GM12878 (cell line): Measurements from ENCODE around the gene FGF12. TPM values are rescaled to one million over a fixed set of nuclear protein-coding genes. Genes with fewer than 3 reads are reported as not detected.

Experiments used
- ATAC-seq: fragments of 200-7000 bp; cut with Tn5 transposase; 3 replicates; pipeline ENCODE4 v1.9.1; 2020; ENCODE audit warnings: mild to moderate bottlenecking, moderate library complexity
- BruUV-seq: library from RNA; stranded (reverse); fragments of 400-500 nt; replicated peaks from 2 replicates; lab custom pipeline; 2021; lab: Mats Ljungman, UMichigan
- CTCF ChIA-PET: fragments of 300-600 bp; sonication (Branson Sonifier 250); formaldehyde crosslinking; extraction: SDS; loops from one replicate; lab custom pipeline; 2021; ENCODE audit warnings: inconsistent platforms; lab: Yijun Ruan, JAX
- POLR2A ChIA-PET: fragments of 350-600 bp; formaldehyde crosslinking; extraction: SDS; loops from one replicate; lab custom pipeline; 2021; ENCODE audit warnings: inconsistent platforms; lab: Charles Lee
- RAD21 ChIA-PET: fragments of 300-600 bp; sonication (Branson Sonifier 250); formaldehyde crosslinking; loops from one replicate; lab custom pipeline; 2023; ENCODE audit warnings: antibody characterized with exemption; ENCODE audit not compliant: unreplicated experiment; lab: Charles Lee
- SMC1A ChIA-PET: fragments of 300-600 bp; sonication (Branson Sonifier 250); formaldehyde crosslinking; loops from one replicate; lab custom pipeline; 2023; ENCODE audit not compliant: unreplicated experiment, uncharacterized antibody; lab: Charles Lee
- DNase-seq: peaks from one replicate; pipeline ENCODE4 v3.0.0-alpha.2; 2011; ENCODE audit warnings: low read depth, low spot score
- FAIRE-seq: peaks from 3 replicates; lab custom pipeline; 2011; peaks lifted over from hg19 to GRCh38; lab: Jason Lieb, UNC
- H2AFZ ChIP-seq: 2 replicates; pipeline ENCODE4 v1.6.0; 2011; ENCODE audit warnings: low read depth, low read length, control low read depth; ENCODE audit not compliant: control insufficient read depth
- H3K27ac ChIP-seq: 2 replicates; pipeline ENCODE4 v1.5.1; 2011; ENCODE audit warnings: control low read depth; ENCODE audit not compliant: control insufficient read depth, insufficient read depth
- H3K27me3 ChIP-seq, 2 experiments: replicated peaks in 1 of 2; 2 replicates each; pipeline versions ENCODE4 v1.6.0 to v1.6.1; 2011; ENCODE audit warnings: low read length in 1 of 2; ENCODE audit not compliant: control insufficient read depth in 2 of 2, insufficient read depth in 2 of 2
- H3K36me3 ChIP-seq, 2 experiments: 2 replicates each; pipeline ENCODE4 v1.5.1; 2011; ENCODE audit warnings: low read length in 1 of 2; ENCODE audit not compliant: control insufficient read depth in 2 of 2, insufficient read depth in 2 of 2
- H3K4me1 ChIP-seq: 2 replicates; pipeline ENCODE4 v1.6.1; 2011; ENCODE audit warnings: mild to moderate bottlenecking, low read length, moderate library complexity, mixed read lengths; ENCODE audit not compliant: control insufficient read depth, insufficient read depth
- H3K4me2 ChIP-seq: 2 replicates; pipeline ENCODE4 v1.6.0; 2011; ENCODE audit warnings: control low read depth; ENCODE audit not compliant: control insufficient read depth, insufficient read depth
- H3K4me3 ChIP-seq: fragments of 200-600 bp; sonication (generic); 2 replicates; pipeline ENCODE4 v1.5.1; 2016
- H3K79me2 ChIP-seq: 2 replicates; pipeline ENCODE4 v1.6.0; 2011; ENCODE audit warnings: low read length; ENCODE audit not compliant: control insufficient read depth, insufficient read depth
- H3K9ac ChIP-seq: 2 replicates; pipeline ENCODE4 v1.8.0; 2011; ENCODE audit warnings: low read length, control low read depth, mixed read lengths; ENCODE audit not compliant: control insufficient read depth, insufficient read depth
- H3K9me3 ChIP-seq: replicated peaks from 3 replicates; pipeline ENCODE4 v1.5.1; 2011; ENCODE audit warnings: mild to moderate bottlenecking, low read length; ENCODE audit not compliant: control insufficient read depth, insufficient read depth
- H4K20me1 ChIP-seq: 2 replicates; pipeline ENCODE4 v1.6.0; 2011; ENCODE audit not compliant: control insufficient read depth, insufficient read depth
- ATF3 ChIP-seq: IDR thresholded peaks from 2 replicates; pipeline ENCODE4 v1.6.1; 2011; ENCODE audit warnings: low read depth, mild to moderate bottlenecking, low read length, moderate library complexity, borderline replicate concordance; ENCODE audit errors: extremely low read depth
- BCLAF1 ChIP-seq: fragments of 450-650 bp; IDR thresholded peaks from 2 replicates; pipeline ENCODE4 v1.6.1; 2017; ENCODE audit warnings: antibody characterized with exemption, mild to moderate bottlenecking, moderate library complexity
- CHD1 ChIP-seq: IDR thresholded peaks from 2 replicates; pipeline ENCODE4 v1.6.1; 2012; ENCODE audit warnings: low read depth, low read length, improper control_type of control experiment
- CHD2 ChIP-seq: IDR thresholded peaks from 2 replicates; pipeline ENCODE4 v1.6.1; 2011; ENCODE audit warnings: low read depth, low read length, improper control_type of control experiment, borderline replicate concordance
- GABPA ChIP-seq: IDR thresholded peaks from 2 replicates; pipeline ENCODE4 v1.6.1; 2014; ENCODE audit warnings: antibody characterized with exemption, low read depth, mild to moderate bottlenecking, inconsistent platforms
- HDGF ChIP-seq: fragments of 450-650 bp; IDR thresholded peaks from 2 replicates; pipeline ENCODE4 v1.6.1; 2016; ENCODE audit warnings: antibody characterized with exemption
- IRF4 ChIP-seq: IDR thresholded peaks from 2 replicates; pipeline ENCODE4 v1.6.1; 2011; ENCODE audit warnings: low read depth, low read length
- KDM1A ChIP-seq: fragments of 200-600 bp; sonication (generic); IDR thresholded peaks from 2 replicates; pipeline ENCODE4 v1.6.1; 2016; ENCODE audit warnings: borderline replicate concordance
- MTA2 ChIP-seq: fragments of 450-650 bp; IDR thresholded peaks from 2 replicates; pipeline ENCODE4 v1.6.1; 2016; ENCODE audit warnings: low read depth, mild to moderate bottlenecking, moderate library complexity
- NFIC ChIP-seq: IDR thresholded peaks from 2 replicates; pipeline ENCODE4 v1.6.1; 2012; ENCODE audit warnings: low read depth, mild to moderate bottlenecking, inconsistent platforms, low read length, moderate library complexity
- PAX8 ChIP-seq: fragments of 450-650 bp; IDR thresholded peaks from 2 replicates; pipeline ENCODE4 v1.6.1; 2017; ENCODE audit warnings: mild to moderate bottlenecking, moderate library complexity
- PKNOX1 ChIP-seq: fragments of 450-650 bp; IDR thresholded peaks from 2 replicates; pipeline ENCODE4 v1.6.1; 2016; ENCODE audit warnings: mild to moderate bottlenecking
- SMC3 ChIP-seq: IDR thresholded peaks from 2 replicates; pipeline ENCODE4 v1.6.1; 2011; ENCODE audit warnings: low read length, improper control_type of control experiment, borderline replicate concordance
- SUPT20H ChIP-seq: IDR thresholded peaks from 2 replicates; pipeline ENCODE4 v1.6.1; 2011; ENCODE audit warnings: low read depth, mild to moderate bottlenecking, low read length, moderate library complexity, borderline replicate concordance; ENCODE audit not compliant: control insufficient read depth
- WGBS: methylation state at CpG from one replicate; pipeline ENCODE4 v1.1.6; 2016; ENCODE audit warnings: low lambda C conversion rate; ENCODE audit not compliant: insufficient replicate concordance, insufficient coverage; ENCODE audit errors: missing lambda C conversion rate; 5-methylcytosine and 5-hydroxymethylcytosine counted together
- in situ Hi-C: fragments of 300-500 bp; cut with MboI; formaldehyde crosslinking; loops from 9 replicates; pipeline ENCODE4 v1.14.3; 2018; ENCODE audit warnings: mixed read lengths
- intact Hi-C: fragments of 100-400 bp; cut with micrococcal nuclease; formaldehyde crosslinking; loops from one replicate; pipeline ENCODE4 v1.14.2; 2022; ENCODE audit not compliant: unreplicated experiment
- polyA plus RNA-seq, 11 experiments: library from polyadenylated mRNA; depleted of rRNA in 4 of 11; unstranded in 6 of 11; stranded (reverse) in 5 of 11; fragments of >200 nt; fragmentation: Nextera tagmentation in 4 of 11; fragmentation: Illumina TruSeq in 1 of 11; extraction: Ambion mirVana in 4 of 11; extraction: Trizol in 1 of 11; gene quantifications; 1 replicate in 1 of 11; 2 replicates in 10 of 11; pipeline versions ENCODE4 v1.2.1 to v1.2.3, GENCODE V29; 2011 to 2016; ENCODE audit warnings: inconsistent platforms in 2 of 11, missing spikeins in 2 of 11, low read depth in 1 of 11
- total RNA-seq, 4 experiments: library from RNA; depleted of rRNA in 3 of 4; stranded (reverse); fragments of >200 nt in 3 of 4; fragmentation: Illumina TruSeq in 1 of 4; extraction: Trizol in 1 of 4; gene quantifications; 2 replicates each; pipeline versions ENCODE4 v1.2.1 to v1.2.3, GENCODE V29; 2013 to 2021

Gene FGF12
- total and polyA plus RNA-seq, 10 of the 15 experiments (the other 5 are each of a cell fraction or from before 2014, with no cell fraction given) = 0.03 to 0.43 (median 0.13) TPM; not detected in 7

- H3K27me3 ChIP-seq = no peaks in the 10 kb centered on the region
- no peaks in the 10 kb centered on the region for H3K9me3 ChIP-seq
- intact Hi-C loops (no loop called here), in situ Hi-C loops (no loop called here)
- 23% methylated on average over 5 of the region's 5 CpGs for WGBS
- DNase-seq = no peak
- no peak for TF ChIP-seq NFIC
- TF ChIP-seq HDGF = no peak
- H3K79me2 ChIP-seq = no peaks in the 10 kb centered on the region
- BruUV-seq = no TSS peak
- POLR2A ChIA-PET = no interaction called here
- no peak for ATAC-seq
- H3K4me2 ChIP-seq = no peak overlapping the region
- H3K27ac ChIP-seq = no peak overlapping the region
- H3K36me3 ChIP-seq = no peaks in the 10 kb centered on the region
- RAD21 ChIA-PET = no interaction called here
- CTCF ChIA-PET = no interaction called here
- no peaks in the 10 kb centered on the region for H4K20me1 ChIP-seq
- no peak overlapping the region for H2AFZ ChIP-seq
- no peak overlapping the region for H3K4me3 ChIP-seq
- SMC1A ChIA-PET = no interaction called here
- no peak overlapping the region for H3K9ac ChIP-seq
- FAIRE-seq = peak; percentile 70
- no peaks in the 10 kb centered on the region for H3K4me1 ChIP-seq
Observed at GRCh38 chr3:192224634-192225155, 502.6 kb downstream of the FGF12 start.

GRCh38 chr3:192223815-192224214, 503.5 kb downstream of the FGF12 start:
- Histone ChIP-seq H3K9ac (no peak overlapping the region), H3K4me2 (no peak overlapping the region), H3K27ac (no peak overlapping the region), H2AFZ (no peak overlapping the region), H4K20me1 (no peaks in the 10 kb centered on the region), H3K4me1 (no peaks in the 10 kb centered on the region), H3K4me3 (no peak overlapping the region), H3K36me3 (no peaks in the 10 kb centered on the region), H3K27me3 (no peaks in the 10 kb centered on the region), H3K79me2 (no peaks in the 10 kb centered on the region), H3K9me3 (no peaks in the 10 kb centered on the region)
- SMC1A ChIA-PET = interaction anchor here (0.5 kb wide), 1 partner anchor 46 kb away, joined by 3 read pairs; no protein-coding TSS in a partner anchor
- POLR2A ChIA-PET = no interaction called here
- FAIRE-seq (no peak), DNase-seq (no peak), ATAC-seq (no peak)
- intact Hi-C loops (no loop called here), in situ Hi-C loops (no loop called here)
- BruUV-seq = no TSS peak
- CTCF ChIA-PET = interaction anchor here (1.1 kb wide), 1 partner anchor 12 kb away, joined by 3 read pairs; no protein-coding TSS in a partner anchor
- RAD21 ChIA-PET = interaction anchor here (1.1 kb wide), 1 partner anchor 11 kb away, joined by 3 read pairs; no protein-coding TSS in a partner anchor
- 47% methylated on average over 2 of the region's 2 CpGs for WGBS
- no peak for TF ChIP-seq PKNOX1
- no peak for TF ChIP-seq SMC3
- TF ChIP-seq CHD1 = no peak
- TF ChIP-seq PAX8 = no peak
- TF ChIP-seq IRF4 = no peak
- TF ChIP-seq ATF3 = no peak
- TF ChIP-seq KDM1A = no peak
- TF ChIP-seq SUPT20H = no peak
- no peak for TF ChIP-seq CHD2
- no peak for TF ChIP-seq BCLAF1
- TF ChIP-seq MTA2 = no peak
- TF ChIP-seq GABPA = no peak
